ENCODE data around the gene C3orf49.

Gene C3orf49

GRCh38 chr3:63853106-63853505 is 34.0 kb downstream of the C3orf49 start:
- DNase-seq, result no peak

- DNase-seq, result no peak
These were observed 36.3 kb downstream of the C3orf49 start for GRCh38 chr3:63855333-63855940.

- DNase-seq, result no peak
These were observed 38.2 kb downstream of the C3orf49 start for GRCh38 chr3:63857311-63857710.

- DNase-seq, result no peak
These were observed 41.7 kb downstream of the C3orf49 start for GRCh38 chr3:63860776-63861175.

- no peak for DNase-seq
These were observed 42.2 kb downstream of the C3orf49 start for GRCh38 chr3:63861306-63861705.

- no peak for DNase-seq
These were observed 43.7 kb downstream of the C3orf49 start for GRCh38 chr3:63862804-63863149.

GRCh38 chr3:63863150-63864007 is 44.3 kb downstream of the C3orf49 start, which contains the start of the genes ATXN7 and THOC7:
Gene ATXN7, plus strand, starts transcription at chr3:63863867. Its CDS starts 48,732 bp downstream, at chr3:63912599.
Gene THOC7, minus strand, starts transcription at chr3:63863805. Its CDS starts 15 bp downstream, at chr3:63863790.
- peak; percentile 88 for DNase-seq

- DNase-seq, result peak; percentile 84
These were observed 45.2 kb downstream of the C3orf49 start for GRCh38 chr3:63864008-63864964.

- no peak for DNase-seq
These were observed 45.8 kb downstream of the C3orf49 start for GRCh38 chr3:63864965-63865327.

- no peak for DNase-seq
These were observed 48.1 kb downstream of the C3orf49 start for GRCh38 chr3:63867225-63867624.

- DNase-seq, result no peak
These were observed 51.0 kb downstream of the C3orf49 start for GRCh38 chr3:63869940-63870614.

- no peak for DNase-seq
These were observed 51.5 kb downstream of the C3orf49 start for GRCh38 chr3:63870615-63871005.

GRCh38 chr3:63872135-63872924 is 53.2 kb downstream of the C3orf49 start:
- no peak for DNase-seq

GRCh38 chr3:63874769-63875168 is 55.7 kb downstream of the C3orf49 start:
- DNase-seq, result no peak

- DNase-seq, result no peak
These were observed 56.4 kb downstream of the C3orf49 start for GRCh38 chr3:63875510-63875909.

- DNase-seq, result no peak
These were observed 57.2 kb downstream of the C3orf49 start for GRCh38 chr3:63876260-63876659.

GRCh38 chr3:63877737-63878393 is 58.8 kb downstream of the C3orf49 start:
- DNase-seq, result no peak

- DNase-seq, result no peak
These were observed 59.4 kb downstream of the C3orf49 start for GRCh38 chr3:63878394-63879060.

GRCh38 chr3:63880653-63881052 is 61.6 kb downstream of the C3orf49 start:
- DNase-seq, result no peak

- no peak for DNase-seq
These were observed 67.8 kb downstream of the C3orf49 start for GRCh38 chr3:63886858-63887257.

GRCh38 chr3:63891518-63891917 is 72.4 kb downstream of the C3orf49 start:
- no peak for DNase-seq

Measured in activated CD8-positive, alpha-beta memory T cell treated with anti-CD3 and anti-CD28 coated beads for 24 hours (primary cell).